SK-N-SH treated with all-trans-retinoic acid at 6 μM for 48 hours (cell line): ENCODE results near the gene ENDOD1.

Experiments used
- ATAC-seq: fragments of 200-7000 bp; cut with Tn5 transposase; 3 replicates; pipeline ENCODE4 v1.9.1; 2020; ENCODE audit warnings: mild to moderate bottlenecking, moderate library complexity
- ARNTL ChIP-seq: fragments of 450-650 bp; formaldehyde crosslinking; IDR thresholded peaks from 2 replicates; pipeline ENCODE4 v1.5.0; 2020; ENCODE audit warnings: low read depth, mild to moderate bottlenecking, moderate library complexity, borderline replicate concordance
- BACH2 ChIP-seq: fragments of 250-450 bp; sonication (Bioruptor Pico); IDR thresholded peaks from 2 replicates; pipeline ENCODE4 v1.9.0; 2021; ENCODE audit warnings: mild to moderate bottlenecking, borderline replicate concordance
- CSDC2 ChIP-seq: fragments of 250-450 bp; sonication (Bioruptor Pico); IDR thresholded peaks from 2 replicates; pipeline ENCODE4 v1.5.0; 2020; ENCODE audit warnings: mild to moderate bottlenecking, moderate library complexity
- ESRRG ChIP-seq: fragments of 250-450 bp; sonication (Bioruptor Pico); IDR thresholded peaks from 2 replicates; pipeline ENCODE4 v1.6.1; 2021; ENCODE audit warnings: mild to moderate bottlenecking
- GLIS3 ChIP-seq: fragments of 250-450 bp; sonication (Bioruptor Pico); IDR thresholded peaks from 2 replicates; pipeline ENCODE4 v1.5.0; 2020; ENCODE audit warnings: mild to moderate bottlenecking, moderate library complexity
- ISL1 ChIP-seq: fragments of 250-450 bp; sonication (Bioruptor Pico); IDR thresholded peaks from 2 replicates; pipeline ENCODE4 v2.1.2; 2022; ENCODE audit warnings: mild to moderate bottlenecking, moderate library complexity
- OSR1 ChIP-seq: fragments of 250-450 bp; sonication (Bioruptor Pico); IDR thresholded peaks from 2 replicates; pipeline ENCODE4 v1.8.0; 2022; ENCODE audit warnings: moderate library complexity, mild to moderate bottlenecking, inconsistent platforms
- RARB ChIP-seq: fragments of 250-450 bp; sonication (Bioruptor Pico); IDR thresholded peaks from 2 replicates; pipeline ENCODE4 v1.8.0; 2021; ENCODE audit warnings: mild to moderate bottlenecking, moderate library complexity
- SNAI2 ChIP-seq: fragments of 250-450 bp; sonication (Bioruptor Pico); IDR thresholded peaks from 2 replicates; pipeline ENCODE4 v1.5.0; 2020; ENCODE audit warnings: mild to moderate bottlenecking, moderate library complexity
- TCF4 ChIP-seq: fragments of 250-450 bp; sonication (Bioruptor Pico); IDR thresholded peaks from 2 replicates; pipeline ENCODE4 v1.8.0; 2021; ENCODE audit warnings: mild to moderate bottlenecking, moderate library complexity, borderline replicate concordance
- TOX ChIP-seq: fragments of 250-450 bp; sonication (Bioruptor Pico); IDR thresholded peaks from 2 replicates; pipeline ENCODE4 v1.8.0; 2021; ENCODE audit warnings: mild to moderate bottlenecking, moderate library complexity, borderline replicate concordance
- ZFP3 ChIP-seq: fragments of 250-450 bp; sonication (Bioruptor Pico); IDR thresholded peaks from 2 replicates; pipeline ENCODE4 v1.5.0; 2020; ENCODE audit warnings: mild to moderate bottlenecking, moderate library complexity
- ZFP30 ChIP-seq: fragments of 450-650 bp; formaldehyde crosslinking; IDR thresholded peaks from 2 replicates; pipeline ENCODE4 v1.5.0; 2022; ENCODE audit warnings: mild to moderate bottlenecking, moderate library complexity
- ZNF565 ChIP-seq: fragments of 450-650 bp; formaldehyde crosslinking; conservative IDR thresholded peaks from 2 replicates; pipeline ENCODE4 v1.5.0; 2020; ENCODE audit warnings: low read depth, mild to moderate bottlenecking, moderate library complexity
- ZNF70 ChIP-seq: fragments of 450-650 bp; formaldehyde crosslinking; IDR thresholded peaks from 2 replicates; pipeline ENCODE4 v1.5.0; 2020; ENCODE audit warnings: mild to moderate bottlenecking, moderate library complexity
- ZNF8 ChIP-seq: fragments of 450-650 bp; formaldehyde crosslinking; IDR thresholded peaks from 2 replicates; pipeline ENCODE4 v1.5.0; 2020; ENCODE audit warnings: mild to moderate bottlenecking, moderate library complexity
- TF ChIP-seq, protein P1 (sequence below): fragments of 250-450 bp; sonication (Bioruptor Pico); IDR thresholded peaks from 2 replicates; pipeline ENCODE4 v1.5.1; 2020; ENCODE audit warnings: low read depth, mild to moderate bottlenecking, moderate library complexity
- TF ChIP-seq, protein P2 (sequence below): fragments of 250-450 bp; sonication (Bioruptor Pico); IDR thresholded peaks from 2 replicates; pipeline ENCODE4 v1.8.0; 2021; ENCODE audit warnings: low read depth, mild to moderate bottlenecking, moderate library complexity, borderline replicate concordance
- TF ChIP-seq, protein P3 (sequence below): fragments of 250-450 bp; sonication (Bioruptor Pico); IDR thresholded peaks from 2 replicates; pipeline ENCODE4 v1.5.1; 2021; ENCODE audit warnings: mild to moderate bottlenecking, moderate library complexity

Gene ENDOD1

DNA sequence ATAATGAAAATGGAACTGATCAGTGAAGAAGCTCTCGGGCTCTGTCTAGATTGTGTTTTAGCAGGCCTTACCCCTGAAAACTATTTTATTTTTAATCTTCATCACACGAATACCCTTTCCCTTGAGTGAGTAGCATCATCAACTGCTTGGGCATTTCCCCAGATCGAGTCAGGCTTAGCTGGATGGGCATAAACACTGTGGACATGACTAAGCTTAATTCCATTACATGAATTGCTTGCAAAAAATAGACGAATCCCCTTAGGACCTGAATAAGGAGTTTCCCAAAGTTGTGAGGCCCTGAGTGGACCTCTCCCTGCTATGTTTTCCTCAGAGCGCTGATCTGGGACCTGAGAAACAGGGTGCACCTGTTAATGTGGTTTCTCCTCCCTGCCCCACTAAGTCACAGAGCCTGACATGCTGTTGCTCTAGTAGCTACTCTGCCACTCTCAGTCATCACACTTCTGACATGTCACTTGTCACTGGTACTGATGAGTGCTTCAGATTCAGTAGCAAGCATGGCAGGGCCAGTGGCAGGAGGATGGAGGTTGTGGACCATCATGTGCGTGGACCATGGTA, 53.5 kb downstream of the ENDOD1 start:
- TF ChIP-seq ISL1 (CRISPR knock-in tag): no peak
- ATAC-seq: no peak

DNA sequence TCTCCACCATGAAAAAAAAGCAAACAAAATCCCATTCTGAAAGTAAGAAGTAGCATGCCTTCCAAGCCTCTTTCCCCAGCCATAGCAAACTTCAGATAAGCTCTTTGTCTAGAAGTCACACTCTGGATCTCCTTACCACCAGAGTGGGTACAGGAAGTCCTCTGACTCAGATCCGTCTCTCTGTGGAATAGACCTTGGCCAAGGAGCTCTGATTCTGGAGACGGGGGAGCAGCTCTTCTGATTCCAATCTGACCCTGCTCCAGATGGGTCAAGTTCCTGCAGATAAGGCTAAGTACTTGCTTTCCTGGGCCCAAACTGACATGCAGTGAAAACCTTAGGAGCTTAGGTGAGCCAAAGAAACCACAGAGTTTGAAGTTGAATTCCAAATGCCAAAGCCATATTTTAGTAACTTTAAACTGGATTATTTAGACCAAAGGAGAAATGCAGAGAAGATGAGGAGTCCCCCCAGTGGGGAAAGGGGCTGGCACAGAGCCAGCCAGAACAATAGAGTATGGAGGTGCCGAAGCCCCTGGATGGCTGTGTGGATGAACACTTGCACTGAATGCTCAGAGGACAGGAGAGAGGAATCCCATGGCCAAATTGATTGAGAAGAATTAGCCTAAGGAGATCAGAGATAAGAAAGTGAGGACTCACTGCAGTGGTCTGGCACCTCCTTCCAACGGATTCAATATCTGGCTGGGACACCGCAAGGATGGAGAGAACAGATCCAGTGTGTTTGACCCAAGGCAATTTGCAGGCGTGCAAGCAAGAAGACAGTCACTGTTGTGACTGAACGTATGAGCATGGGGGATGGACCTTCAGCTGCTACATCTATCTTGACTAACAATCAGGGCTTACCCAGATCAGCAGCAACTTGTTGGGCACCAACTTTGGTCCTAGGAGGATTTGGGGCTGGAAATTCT, 54.9 kb downstream of the ENDOD1 start:
- no peak for TF ChIP-seq ZNF70 (CRISPR knock-in tag)
- TF ChIP-seq, protein P1, sequence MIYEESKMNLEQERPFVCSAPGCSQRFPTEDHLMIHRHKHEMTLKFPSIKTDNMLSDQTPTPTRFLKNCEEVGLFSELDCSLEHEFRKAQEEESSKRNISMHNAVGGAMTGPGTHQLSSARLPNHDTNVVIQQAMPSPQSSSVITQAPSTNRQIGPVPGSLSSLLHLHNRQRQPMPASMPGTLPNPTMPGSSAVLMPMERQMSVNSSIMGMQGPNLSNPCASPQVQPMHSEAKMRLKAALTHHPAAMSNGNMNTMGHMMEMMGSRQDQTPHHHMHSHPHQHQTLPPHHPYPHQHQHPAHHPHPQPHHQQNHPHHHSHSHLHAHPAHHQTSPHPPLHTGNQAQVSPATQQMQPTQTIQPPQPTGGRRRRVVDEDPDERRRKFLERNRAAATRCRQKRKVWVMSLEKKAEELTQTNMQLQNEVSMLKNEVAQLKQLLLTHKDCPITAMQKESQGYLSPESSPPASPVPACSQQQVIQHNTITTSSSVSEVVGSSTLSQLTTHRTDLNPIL (CRISPR knock-in tag): no peak
- no peak for TF ChIP-seq CSDC2 (CRISPR knock-in tag)
- TF ChIP-seq TCF4: no peak
- TF ChIP-seq ZFP30 (CRISPR knock-in tag): no peak
- TF ChIP-seq RARB (CRISPR knock-in tag): no peak
- TF ChIP-seq, protein P2, sequence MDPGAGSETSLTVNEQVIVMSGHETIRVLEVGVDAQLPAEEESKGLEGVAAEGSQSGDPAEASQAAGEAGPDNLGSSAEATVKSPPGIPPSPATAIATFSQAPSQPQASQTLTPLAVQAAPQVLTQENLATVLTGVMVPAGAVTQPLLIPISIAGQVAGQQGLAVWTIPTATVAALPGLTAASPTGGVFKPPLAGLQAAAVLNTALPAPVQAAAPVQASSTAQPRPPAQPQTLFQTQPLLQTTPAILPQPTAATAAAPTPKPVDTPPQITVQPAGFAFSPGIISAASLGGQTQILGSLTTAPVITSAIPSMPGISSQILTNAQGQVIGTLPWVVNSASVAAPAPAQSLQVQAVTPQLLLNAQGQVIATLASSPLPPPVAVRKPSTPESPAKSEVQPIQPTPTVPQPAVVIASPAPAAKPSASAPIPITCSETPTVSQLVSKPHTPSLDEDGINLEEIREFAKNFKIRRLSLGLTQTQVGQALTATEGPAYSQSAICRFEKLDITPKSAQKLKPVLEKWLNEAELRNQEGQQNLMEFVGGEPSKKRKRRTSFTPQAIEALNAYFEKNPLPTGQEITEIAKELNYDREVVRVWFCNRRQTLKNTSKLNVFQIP (CRISPR knock-in tag): no peak
- TF ChIP-seq, protein P3, sequence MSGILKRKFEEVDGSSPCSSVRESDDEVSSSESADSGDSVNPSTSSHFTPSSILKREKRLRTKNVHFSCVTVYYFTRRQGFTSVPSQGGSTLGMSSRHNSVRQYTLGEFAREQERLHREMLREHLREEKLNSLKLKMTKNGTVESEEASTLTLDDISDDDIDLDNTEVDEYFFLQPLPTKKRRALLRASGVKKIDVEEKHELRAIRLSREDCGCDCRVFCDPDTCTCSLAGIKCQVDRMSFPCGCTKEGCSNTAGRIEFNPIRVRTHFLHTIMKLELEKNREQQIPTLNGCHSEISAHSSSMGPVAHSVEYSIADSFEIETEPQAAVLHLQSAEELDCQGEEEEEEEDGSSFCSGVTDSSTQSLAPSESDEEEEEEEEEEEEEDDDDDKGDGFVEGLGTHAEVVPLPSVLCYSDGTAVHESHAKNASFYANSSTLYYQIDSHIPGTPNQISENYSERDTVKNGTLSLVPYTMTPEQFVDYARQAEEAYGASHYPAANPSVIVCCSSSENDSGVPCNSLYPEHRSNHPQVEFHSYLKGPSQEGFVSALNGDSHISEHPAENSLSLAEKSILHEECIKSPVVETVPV (CRISPR knock-in tag): no peak
- TF ChIP-seq ZFP3: no peak
- no peak for TF ChIP-seq SNAI2
- ATAC-seq: no peak

DNA sequence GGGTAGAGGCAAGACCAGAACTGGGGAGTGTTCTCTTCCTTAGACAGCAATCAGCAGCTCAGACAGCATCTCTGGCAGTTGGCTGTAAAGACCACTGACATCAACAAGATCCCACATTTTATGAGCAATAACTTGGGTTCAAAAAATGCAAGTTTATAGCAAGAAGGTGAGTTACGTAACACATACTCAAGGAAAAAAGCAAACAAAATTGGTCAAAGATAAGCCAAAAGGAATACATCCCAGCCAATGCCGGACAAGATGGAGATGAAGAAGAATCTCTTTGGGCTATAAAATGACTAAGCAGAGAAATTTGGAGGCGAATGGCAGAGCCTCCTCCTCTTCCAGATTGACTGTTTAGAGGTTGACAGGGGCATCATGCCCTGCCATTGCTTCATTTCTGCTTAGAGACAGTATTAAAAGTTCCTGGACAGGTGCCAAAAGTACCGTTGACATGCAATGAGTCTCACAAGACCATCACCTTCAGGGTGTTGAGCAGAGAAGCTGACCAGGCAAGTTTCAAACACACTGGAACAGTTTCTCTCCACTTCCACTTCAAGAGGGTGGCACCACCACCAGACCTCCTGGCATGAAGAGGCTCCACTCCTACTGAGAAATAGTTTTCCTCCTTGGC, 55.9 kb downstream of the ENDOD1 start:
- TF ChIP-seq GLIS3: no peak
- TF ChIP-seq, protein P3 (CRISPR knock-in tag): no peak
- no peak for ATAC-seq

DNA sequence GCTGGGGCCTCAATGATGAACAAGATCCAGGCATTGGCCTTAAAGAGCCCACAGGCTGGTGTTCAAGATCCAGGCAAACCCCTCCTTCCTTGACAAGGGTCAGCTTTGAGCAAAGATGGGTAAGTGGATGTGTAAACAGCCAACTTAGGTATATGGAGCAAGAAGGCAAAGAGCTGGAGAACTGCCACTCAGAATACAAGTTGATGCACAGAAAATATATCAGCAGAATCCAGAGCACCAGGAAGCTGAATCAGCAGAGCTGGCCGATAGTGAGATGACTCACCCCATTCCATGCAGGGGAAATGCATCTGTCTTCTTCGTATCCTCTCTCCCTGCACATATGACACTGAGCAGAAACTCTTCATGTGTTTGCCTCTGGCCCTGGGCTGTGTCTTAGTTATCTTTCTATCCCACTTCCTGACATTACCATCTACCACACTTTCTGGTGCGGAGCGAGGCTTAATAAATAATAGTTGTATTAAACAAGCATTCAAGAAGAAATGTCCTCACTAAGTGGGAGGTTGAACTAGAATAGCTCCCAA, 57.8 kb downstream of the ENDOD1 start:
- peak; percentile 93 for ATAC-seq
- TF ChIP-seq, protein P1 (CRISPR knock-in tag): peak; percentile 81
- TF ChIP-seq, protein P3 (CRISPR knock-in tag): peak; percentile 75; the same call in 1 of the 2 replicates
- TF ChIP-seq, protein P2 (CRISPR knock-in tag): 0 out of 2 replicates have a peak, but pooled peaks have one; percentile 22
- no peak for TF ChIP-seq ZNF8 (CRISPR knock-in tag)
- no peak for TF ChIP-seq ARNTL
- peak; percentile 81 for TF ChIP-seq TOX (CRISPR knock-in tag)
- peak; percentile 92 for TF ChIP-seq TCF4
- TF ChIP-seq ZFP3: no peak
- no peak for TF ChIP-seq ZNF565 (CRISPR knock-in tag)
- TF ChIP-seq BACH2 (CRISPR knock-in tag): peak; percentile 69; the same call in 1 of the 2 replicates
- no peak for TF ChIP-seq CSDC2 (CRISPR knock-in tag)
- no peak for TF ChIP-seq ESRRG (CRISPR knock-in tag)
- TF ChIP-seq ZNF70 (CRISPR knock-in tag): no peak
- peak; percentile 90 for TF ChIP-seq ISL1 (CRISPR knock-in tag)
- no peak for TF ChIP-seq OSR1 (CRISPR knock-in tag)
